Effector CD4-positive, alpha-beta T cell (primary cell): Measurements from ENCODE around the gene QARS1.

Source experiments
- DNase-seq: peaks from one replicate; pipeline ENCODE4 v3.0.0-alpha.2; 2020
- total RNA-seq: gene quantifications from one replicate; lab custom pipeline; 2026; lab: John Stamatoyannopoulos, UW

Gene QARS1
- total RNA-seq = 138 reads per million, percentile 88 among the genes with 10 or more reads in this experiment

- peak; percentile 87 for DNase-seq
Observed at GRCh38 chr3:49104427-49105291, at the start of gene QARS1. TSS of gene QARS1 (minus strand) at chr3:49104757. CDS start at chr3:49104733, 24 bp downstream.

GRCh38 chr3:49153349-49153912, 48.9 kb upstream of the QARS1 start:
- DNase-seq = no peak

- no peak for DNase-seq
Observed at GRCh38 chr3:49151610-49152009, 47.1 kb upstream of the QARS1 start.

GRCh38 chr3:49148159-49148558, 43.6 kb upstream of the QARS1 start:
- no peak for DNase-seq

- no peak for DNase-seq
Observed at GRCh38 chr3:49140080-49140479, 35.5 kb upstream of the QARS1 start.

GRCh38 chr3:49135499-49135898, 30.9 kb upstream of the QARS1 start:
- no peak for DNase-seq

GRCh38 chr3:49134471-49135265, 30.1 kb upstream of the QARS1 start:
- DNase-seq = no peak

- DNase-seq = no peak
Observed at GRCh38 chr3:49133226-49133951, 28.8 kb upstream of the QARS1 start.

- DNase-seq = no peak
Observed at GRCh38 chr3:49132437-49133225, 28.1 kb upstream of the QARS1 start, which contains the start of gene LAMB2. TSS of gene LAMB2 (minus strand) at chr3:49133050. CDS start at chr3:49132867, 183 bp downstream.

GRCh38 chr3:49132073-49132436, 27.5 kb upstream of the QARS1 start:
- DNase-seq = no peak

- no peak for DNase-seq
Observed at GRCh38 chr3:49131576-49131975, 27.0 kb upstream of the QARS1 start.

GRCh38 chr3:49131040-49131439, 26.5 kb upstream of the QARS1 start:
- no peak for DNase-seq

GRCh38 chr3:49124991-49125670, 20.6 kb upstream of the QARS1 start:
- no peak for DNase-seq

GRCh38 chr3:49124203-49124602, 19.6 kb upstream of the QARS1 start:
- no peak for DNase-seq

GRCh38 chr3:49123687-49124086, 19.1 kb upstream of the QARS1 start:
- no peak for DNase-seq

GRCh38 chr3:49122886-49123545, 18.5 kb upstream of the QARS1 start:
- DNase-seq = no peak

GRCh38 chr3:49122451-49122850, 17.9 kb upstream of the QARS1 start:
- no peak for DNase-seq

GRCh38 chr3:49122022-49122421, 17.5 kb upstream of the QARS1 start:
- no peak for DNase-seq

GRCh38 chr3:49121132-49121736, 16.7 kb upstream of the QARS1 start:
- DNase-seq = no peak
